Body of pancreas (tissue), 4 donors: ENCODE results near the gene NDST4.

ENCODE experiments used
- POLR2A ChIP-seq, 3 donors: fragments of 450-650 bp; IDR thresholded peaks; one replicate each; pipeline ENCODE4 v1.6.1; 2016; ENCODE audit warnings: antibody characterized with exemption in 3 of 3, mild to moderate bottlenecking in 2 of 3
- TF ChIP-seq, protein P1 (sequence below), 7 experiments: fragments of 450-650 bp in 4 of 7; fragments of 200-600 bp in 3 of 7; sonication (generic) in 3 of 7; IDR thresholded peaks; one replicate each; pipeline ENCODE4 v1.5.1; 2016 to 2019; ENCODE audit warnings: antibody characterized with exemption in 7 of 7

- TF ChIP-seq POLR2A (IDR thresholded peaks at IDR 0.05) = no peak
- TF ChIP-seq, protein P1, sequence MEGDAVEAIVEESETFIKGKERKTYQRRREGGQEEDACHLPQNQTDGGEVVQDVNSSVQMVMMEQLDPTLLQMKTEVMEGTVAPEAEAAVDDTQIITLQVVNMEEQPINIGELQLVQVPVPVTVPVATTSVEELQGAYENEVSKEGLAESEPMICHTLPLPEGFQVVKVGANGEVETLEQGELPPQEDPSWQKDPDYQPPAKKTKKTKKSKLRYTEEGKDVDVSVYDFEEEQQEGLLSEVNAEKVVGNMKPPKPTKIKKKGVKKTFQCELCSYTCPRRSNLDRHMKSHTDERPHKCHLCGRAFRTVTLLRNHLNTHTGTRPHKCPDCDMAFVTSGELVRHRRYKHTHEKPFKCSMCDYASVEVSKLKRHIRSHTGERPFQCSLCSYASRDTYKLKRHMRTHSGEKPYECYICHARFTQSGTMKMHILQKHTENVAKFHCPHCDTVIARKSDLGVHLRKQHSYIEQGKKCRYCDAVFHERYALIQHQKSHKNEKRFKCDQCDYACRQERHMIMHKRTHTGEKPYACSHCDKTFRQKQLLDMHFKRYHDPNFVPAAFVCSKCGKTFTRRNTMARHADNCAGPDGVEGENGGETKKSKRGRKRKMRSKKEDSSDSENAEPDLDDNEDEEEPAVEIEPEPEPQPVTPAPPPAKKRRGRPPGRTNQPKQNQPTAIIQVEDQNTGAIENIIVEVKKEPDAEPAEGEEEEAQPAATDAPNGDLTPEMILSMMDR (IDR thresholded peaks at IDR 0.05) = no peak
Observed at GRCh38 chr4:114905017-114905416, 208.4 kb downstream of the NDST4 start.
